GM12878 (cell line): ENCODE results near the gene POLR1D.

ENCODE experiments used
- ASH2L ChIP-seq: fragments of 300-600, 200-600 bp; sonication (generic); IDR thresholded peaks from 2 replicates; pipeline ENCODE4 v1.6.1; 2017; ENCODE audit warnings: low read depth, mild to moderate bottlenecking, borderline replicate concordance
- BACH1 ChIP-seq: fragments of 450-650 bp; IDR thresholded peaks from 2 replicates; pipeline ENCODE4 v1.6.1; 2017; ENCODE audit warnings: mild to moderate bottlenecking, borderline replicate concordance
- BCL3 ChIP-seq: IDR thresholded peaks from 2 replicates; pipeline ENCODE4 v1.6.1; 2011; ENCODE audit warnings: borderline replicate concordance, low read depth, mild to moderate bottlenecking, moderate library complexity, low read length; ENCODE audit not compliant: insufficient read depth, poor library complexity, severe bottlenecking
- CTCF ChIP-seq, 3 experiments: IDR thresholded peaks in 2 of 3; conservative IDR thresholded peaks in 1 of 3; 2 replicates each; pipeline ENCODE4 v1.5.1; 2011; ENCODE audit warnings: low read depth in 3 of 3, low read length in 3 of 3, mild to moderate bottlenecking in 3 of 3, control low read depth in 2 of 3, moderate library complexity in 2 of 3, inconsistent platforms in 1 of 3, mixed read lengths in 1 of 3; ENCODE audit not compliant: control insufficient read depth in 2 of 3, insufficient read depth in 1 of 3; ENCODE audit errors: extremely low read depth in 1 of 3
- JUND ChIP-seq: IDR thresholded peaks from 2 replicates; pipeline ENCODE4 v1.6.1; 2012; ENCODE audit warnings: low read depth, mild to moderate bottlenecking, low read length, improper control_type of control experiment, moderate library complexity
- NR2C2 ChIP-seq: IDR thresholded peaks from 2 replicates; pipeline ENCODE4 v1.6.1; 2011; ENCODE audit warnings: borderline replicate concordance, low read depth; ENCODE audit not compliant: control insufficient read depth, insufficient read length
- POLR2A ChIP-seq: IDR thresholded peaks from 2 replicates; pipeline ENCODE4 v1.6.1; 2011; ENCODE audit warnings: low read depth, mild to moderate bottlenecking, low read length
- RFX5 ChIP-seq: IDR thresholded peaks from 2 replicates; pipeline ENCODE4 v1.6.1; 2011; ENCODE audit warnings: low read depth, low read length, improper control_type of control experiment
- TCF12 ChIP-seq: IDR thresholded peaks from 2 replicates; pipeline ENCODE4 v1.6.1; 2011; ENCODE audit warnings: low read depth, mild to moderate bottlenecking, low read length

GRCh38 chr13:27654059-27654458 lies 32.4 kb downstream of the POLR1D start:
- TF ChIP-seq JUND = no peak
- TF ChIP-seq CTCF (IDR thresholded peaks at IDR 0.05 in 2 of 3, conservative IDR thresholded peaks at IDR 0.05 in 1 of 3; ENCODE audit: control insufficient read depth in 2 of 3, extremely low read depth in 1 of 3, insufficient read depth in 1 of 3, low read depth in 3 of 3, low read length in 3 of 3) = no peak
- no peak for TF ChIP-seq ASH2L
- no peak for TF ChIP-seq TCF12
- TF ChIP-seq POLR2A = no peak
- no peak for TF ChIP-seq BACH1
- no peak for TF ChIP-seq RFX5
- TF ChIP-seq NR2C2 = no peak
- TF ChIP-seq BCL3 = no peak
